A549 treated with ZK216348 at 1 μM for 4 hours (cell line): Measurements from ENCODE around the gene ASAP3. TPM values are rescaled to one million over a fixed set of nuclear protein-coding genes. Genes with fewer than 3 reads are reported as not detected.

Source experiments
- total RNA-seq: library from RNA; stranded (reverse); fragments of 200-300 nt; extraction: Qiagen RNA extraction; gene quantifications from 5 replicates; pipeline ENCODE4 v1.2.3, GENCODE V29; 2022; ENCODE audit warnings: low read depth

ASAP3 gene
- total RNA-seq: 3.2 to 5.9 TPM (median 5.3 TPM) in 5 replicates

DNA sequence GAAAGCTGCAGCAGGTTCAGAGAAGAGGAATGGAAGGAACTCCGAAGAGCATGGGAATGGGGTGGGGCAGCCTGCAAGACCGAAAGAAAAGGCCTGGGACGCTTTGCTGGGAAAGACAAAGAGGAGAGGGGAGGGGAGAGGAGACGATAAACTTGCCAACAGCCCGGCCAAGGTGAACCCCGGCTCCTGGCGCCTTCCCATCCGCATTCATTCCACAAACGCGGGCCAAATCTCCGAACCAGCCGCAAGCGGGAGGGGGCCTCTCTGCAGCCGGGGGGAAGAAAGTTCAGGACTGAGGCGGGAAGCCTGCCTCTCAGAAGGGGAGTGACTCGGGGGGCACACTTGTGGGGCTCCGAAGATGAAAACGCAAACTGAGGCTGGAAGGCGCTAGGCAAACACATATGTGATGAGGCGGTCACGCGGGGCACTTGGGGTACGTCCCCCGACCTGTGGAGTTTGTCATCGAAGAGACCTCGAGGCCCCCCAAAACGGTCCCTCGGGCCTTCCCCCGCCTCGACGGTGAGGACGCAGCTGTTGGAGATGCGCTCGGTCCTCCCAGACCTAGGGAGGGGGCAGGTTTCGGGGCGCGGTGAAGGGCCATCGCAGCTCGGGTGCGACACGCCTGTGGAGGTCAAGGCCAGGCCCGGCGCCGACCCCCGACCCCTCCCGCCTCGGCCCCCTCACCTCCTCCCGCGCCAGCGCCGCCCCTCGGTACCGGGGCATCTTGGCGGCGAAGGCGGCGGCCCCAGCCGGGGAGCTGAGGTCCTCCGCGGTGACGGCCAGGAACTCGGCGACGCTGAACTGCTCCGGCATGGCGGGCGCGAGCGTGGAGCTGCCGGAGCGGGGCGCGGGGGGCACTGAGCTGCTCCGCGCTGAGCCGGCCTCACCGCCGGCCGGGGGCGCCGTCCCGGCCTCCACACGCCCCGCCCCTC, at the start of gene ASAP3:
Gene ASAP3 (minus strand): TSS at position 859 of the 932 bp plus-strand sequence. CDS start 46 bp downstream, at position 813.

DNA sequence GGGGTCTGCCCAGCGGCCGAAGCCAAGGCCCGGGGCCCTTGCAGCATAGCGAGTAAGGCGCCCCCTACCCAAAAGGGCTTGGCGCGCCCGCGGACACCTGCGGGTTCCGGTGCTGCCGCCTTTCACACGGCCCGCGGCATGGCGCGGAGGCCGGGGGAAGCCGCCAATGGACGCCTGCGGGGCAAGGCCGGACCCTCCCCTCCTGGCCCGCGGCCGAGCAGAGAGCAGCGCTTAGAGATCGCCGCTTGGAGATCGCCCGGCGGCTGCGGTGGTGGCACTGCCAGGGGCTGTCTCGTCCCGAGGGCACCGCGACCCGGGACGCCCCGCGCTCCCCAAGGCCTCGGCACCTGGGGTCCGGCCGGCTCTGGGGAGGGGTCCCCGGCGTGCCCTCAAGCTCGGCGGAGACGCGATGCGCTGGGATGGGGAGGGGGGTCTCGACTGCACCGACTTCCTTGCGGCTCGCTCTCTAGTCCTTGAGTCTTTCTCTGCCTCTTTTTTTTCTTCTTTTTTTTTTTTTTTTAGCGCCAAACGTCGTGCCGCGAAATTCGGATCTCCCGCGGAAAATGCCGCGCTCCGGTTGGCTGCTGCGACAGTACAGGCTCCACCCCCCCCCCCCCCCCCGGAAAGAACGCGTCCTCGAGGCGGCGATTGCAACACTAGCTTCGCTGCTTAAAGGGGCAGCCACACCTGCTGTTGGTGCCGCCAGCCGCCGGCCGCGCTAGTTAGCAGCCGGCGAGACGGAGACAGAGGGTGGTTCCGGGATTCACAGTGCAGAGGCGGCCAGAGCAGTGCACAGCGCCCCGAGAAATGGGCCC, 47.0 kb upstream of the ASAP3 start, which contains the start of gene E2F2:
Gene E2F2 (minus strand): TSS at position 487 of the 815 bp plus-strand sequence. CDS start 440 bp downstream, at position 47.

GRCh38 chr1:23424293-23425192, 59.4 kb downstream of the ASAP3 start, which contains the start of gene TCEA3:
TSS of gene TCEA3 (minus strand) at chr1:23424748. CDS start at chr1:23424633, 115 bp downstream.

Other genes starting within 250 kb of the ASAP3 start
- 164 to 229 TPM (median 176 TPM) in 5 replicates for gene HNRNPR, start 139.9 kb downstream of the ASAP3 start, total RNA-seq
- 5.1 to 6.7 TPM (median 5.6 TPM) in 5 replicates for gene ZNF436, start 114.3 kb downstream of the ASAP3 start, total RNA-seq
- 0.42 to 0.72 TPM (median 0.46 TPM) in 4 of 5 replicates, not detected in the other for gene TCEA3, start 59.4 kb downstream of the ASAP3 start, total RNA-seq
- 2.1 to 3.5 TPM (median 3.2 TPM) in 5 replicates for gene E2F2, start 47.1 kb upstream of the ASAP3 start, total RNA-seq
- gene ID3, start 75.3 kb upstream of the ASAP3 start, total RNA-seq: 230 to 501 TPM (median 359 TPM) in 5 replicates
- 1,347 to 1,706 TPM (median 1,388 TPM) in 5 replicates for gene RPL11, start 207.6 kb upstream of the ASAP3 start, total RNA-seq